ENCODE data around the gene SEPTIN3. TPM values are rescaled to one million over a fixed set of nuclear protein-coding genes. Genes with fewer than 3 reads are reported as not detected.

The SEPTIN3 gene
- total RNA-seq, 1 donor from 2014 or later: 8.8 TPM

DNA sequence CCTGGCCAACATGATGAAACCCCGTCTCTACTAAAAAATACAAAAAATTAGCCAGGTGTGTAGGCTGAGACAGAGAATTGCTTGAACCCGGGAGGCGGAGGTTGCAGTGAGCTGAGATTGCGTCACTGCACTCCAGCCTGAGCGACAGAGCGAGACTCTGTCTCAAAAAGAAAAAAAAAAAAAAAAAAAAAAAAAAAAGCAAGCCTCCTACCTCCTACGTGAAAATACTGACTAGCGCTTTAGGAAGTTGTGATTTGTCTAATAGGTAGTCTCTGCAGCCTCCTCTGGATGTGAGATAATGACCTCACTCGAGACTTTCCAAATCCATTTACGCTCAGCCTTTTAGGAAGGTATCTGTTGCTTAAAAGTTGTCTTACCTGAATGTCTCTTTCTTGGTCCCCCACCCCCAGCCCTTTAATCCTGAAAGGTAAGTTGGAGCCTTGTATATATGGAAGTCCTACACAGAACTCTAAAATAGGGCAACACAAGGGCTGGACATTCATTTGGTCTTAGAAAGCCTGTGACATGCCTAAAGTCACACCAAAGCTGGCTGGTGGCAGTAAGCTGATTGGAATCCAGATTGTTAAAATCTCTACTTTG, 5.5 kb downstream of the SEPTIN3 start:
- peak overlapping the region; percentile 60 for H3K4me3 Mint-ChIP-seq
- DNase-seq (ENCODE audit: low spot score in 2 of 2, unreplicated experiment in 2 of 2): no peak
- no peaks in the 10 kb centered on the region for H3K36me3 Mint-ChIP-seq
- H3K9me3 Mint-ChIP-seq: no peaks in the 10 kb centered on the region
- H3K27ac Mint-ChIP-seq: no peak overlapping the region
- peaks cover 73% of the 10 kb centered on the region for H3K27me3 Mint-ChIP-seq (ENCODE audit: low read depth)
- peaks cover 9% of the 10 kb centered on the region for H3K4me1 Mint-ChIP-seq
- TF ChIP-seq, protein P1, sequence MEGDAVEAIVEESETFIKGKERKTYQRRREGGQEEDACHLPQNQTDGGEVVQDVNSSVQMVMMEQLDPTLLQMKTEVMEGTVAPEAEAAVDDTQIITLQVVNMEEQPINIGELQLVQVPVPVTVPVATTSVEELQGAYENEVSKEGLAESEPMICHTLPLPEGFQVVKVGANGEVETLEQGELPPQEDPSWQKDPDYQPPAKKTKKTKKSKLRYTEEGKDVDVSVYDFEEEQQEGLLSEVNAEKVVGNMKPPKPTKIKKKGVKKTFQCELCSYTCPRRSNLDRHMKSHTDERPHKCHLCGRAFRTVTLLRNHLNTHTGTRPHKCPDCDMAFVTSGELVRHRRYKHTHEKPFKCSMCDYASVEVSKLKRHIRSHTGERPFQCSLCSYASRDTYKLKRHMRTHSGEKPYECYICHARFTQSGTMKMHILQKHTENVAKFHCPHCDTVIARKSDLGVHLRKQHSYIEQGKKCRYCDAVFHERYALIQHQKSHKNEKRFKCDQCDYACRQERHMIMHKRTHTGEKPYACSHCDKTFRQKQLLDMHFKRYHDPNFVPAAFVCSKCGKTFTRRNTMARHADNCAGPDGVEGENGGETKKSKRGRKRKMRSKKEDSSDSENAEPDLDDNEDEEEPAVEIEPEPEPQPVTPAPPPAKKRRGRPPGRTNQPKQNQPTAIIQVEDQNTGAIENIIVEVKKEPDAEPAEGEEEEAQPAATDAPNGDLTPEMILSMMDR (IDR thresholded peaks at IDR 0.05; ENCODE audit: unreplicated experiment): no peak

DNA sequence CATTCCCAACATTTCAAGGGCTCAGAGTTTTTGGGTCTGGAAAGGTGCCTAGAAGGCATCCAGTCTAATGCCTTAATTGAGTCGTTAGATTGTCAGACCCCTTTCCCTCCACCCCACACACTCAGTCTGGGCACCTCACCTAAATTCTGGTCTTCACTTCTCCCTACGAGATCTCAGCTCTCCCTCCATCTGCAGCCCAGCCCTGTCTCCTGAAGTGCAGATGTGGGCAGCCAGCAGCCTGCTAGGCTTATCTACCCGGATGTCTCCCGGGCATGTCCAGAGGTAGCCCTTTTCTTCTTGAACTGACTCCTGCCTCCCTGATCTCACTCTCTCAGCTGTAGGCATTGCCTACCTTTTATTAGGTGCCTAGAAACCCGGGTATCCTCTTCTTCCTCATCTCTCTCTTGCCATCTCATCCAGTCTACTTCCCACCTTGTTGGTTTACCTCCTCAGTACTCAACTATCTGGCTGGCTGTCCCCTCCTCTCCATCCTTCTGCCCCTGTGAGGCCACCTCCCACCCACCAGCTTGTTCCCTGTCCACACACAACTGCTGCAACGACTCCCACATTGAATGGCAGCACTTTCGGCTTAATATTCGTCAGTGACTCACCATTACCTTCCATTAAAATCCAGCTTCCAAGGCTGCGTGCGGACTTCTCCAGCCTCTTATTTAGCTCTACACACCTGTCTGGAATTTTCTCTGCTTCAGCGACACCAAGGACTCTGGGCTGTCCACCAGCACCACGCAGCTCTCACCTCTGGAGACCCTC, 6.2 kb downstream of the SEPTIN3 start:
- Mint-ChIP-seq H3K4me1 (peaks cover 9% of the 10 kb centered on the region), H3K36me3 (no peaks in the 10 kb centered on the region), H3K27ac (no peak overlapping the region), H3K9me3 (no peaks in the 10 kb centered on the region), H3K4me3 (peak overlapping the region; percentile 60), H3K27me3 (ENCODE audit: low read depth) (peaks cover 71% of the 10 kb centered on the region)
- TF ChIP-seq, protein P1 (IDR thresholded peaks at IDR 0.05; ENCODE audit: unreplicated experiment): no peak
- no peak for DNase-seq (ENCODE audit: low spot score in 2 of 2, unreplicated experiment in 2 of 2)

GRCh38 chr22:41976070-41976901, 7.0 kb downstream of the SEPTIN3 start:
- peak; percentile 45 to 57 for DNase-seq (ENCODE audit: low spot score in 2 of 2, unreplicated experiment in 2 of 2)

DNA sequence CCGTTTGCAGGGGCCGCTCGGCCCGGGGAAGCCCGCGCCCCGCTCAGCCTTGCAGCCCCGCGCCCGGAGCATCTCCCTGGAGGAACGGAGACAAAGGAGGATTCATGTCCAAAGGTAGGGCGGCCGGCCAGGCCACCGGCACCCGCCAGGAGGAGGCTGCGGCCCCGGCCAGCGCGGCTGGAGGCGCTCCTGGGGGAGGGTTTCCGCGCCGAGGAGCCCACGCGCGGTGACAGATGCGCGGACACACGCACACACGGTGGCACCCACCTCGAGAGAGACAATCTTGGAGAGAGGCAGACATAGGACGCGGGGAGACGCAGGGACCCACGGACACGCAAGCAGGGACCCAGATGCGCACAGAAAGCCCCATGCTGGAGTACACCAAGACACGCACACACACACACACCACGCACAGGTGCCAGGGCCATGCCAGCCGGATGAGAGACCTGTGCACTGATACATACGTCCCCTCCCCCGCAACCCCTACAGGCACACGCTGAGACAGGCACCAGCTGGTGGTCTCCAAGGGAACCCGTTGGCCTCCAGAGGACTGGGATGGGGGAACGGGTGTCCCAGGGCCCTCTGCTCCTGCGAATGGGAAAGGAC, 7.8 kb downstream of the SEPTIN3 start:
- DNase-seq (ENCODE audit: low spot score in 2 of 2, unreplicated experiment in 2 of 2): no peak
- Mint-ChIP-seq H3K4me3 (peak overlapping the region; percentile 59), H3K27me3 (ENCODE audit: low read depth) (peaks cover 64% of the 10 kb centered on the region), H3K27ac (no peak overlapping the region), H3K4me1 (peaks cover 9% of the 10 kb centered on the region), H3K9me3 (no peaks in the 10 kb centered on the region), H3K36me3 (no peaks in the 10 kb centered on the region)
- TF ChIP-seq, protein P1 (IDR thresholded peaks at IDR 0.05; ENCODE audit: unreplicated experiment): no peak

More at GRCh38 chr22:41976070-41976901, 7.0 kb downstream of the SEPTIN3 start:
- H3K27ac Mint-ChIP-seq: no peak overlapping the region
- H3K27me3 Mint-ChIP-seq (ENCODE audit: low read depth): peaks cover 66% of the 10 kb centered on the region
- peaks cover 9% of the 10 kb centered on the region for H3K4me1 Mint-ChIP-seq
- H3K4me3 Mint-ChIP-seq: peak overlapping the region; percentile 60
- H3K36me3 Mint-ChIP-seq: no peaks in the 10 kb centered on the region
- TF ChIP-seq, protein P1 (IDR thresholded peaks at IDR 0.05; ENCODE audit: unreplicated experiment): no peak
- H3K9me3 Mint-ChIP-seq: no peaks in the 10 kb centered on the region

DNA sequence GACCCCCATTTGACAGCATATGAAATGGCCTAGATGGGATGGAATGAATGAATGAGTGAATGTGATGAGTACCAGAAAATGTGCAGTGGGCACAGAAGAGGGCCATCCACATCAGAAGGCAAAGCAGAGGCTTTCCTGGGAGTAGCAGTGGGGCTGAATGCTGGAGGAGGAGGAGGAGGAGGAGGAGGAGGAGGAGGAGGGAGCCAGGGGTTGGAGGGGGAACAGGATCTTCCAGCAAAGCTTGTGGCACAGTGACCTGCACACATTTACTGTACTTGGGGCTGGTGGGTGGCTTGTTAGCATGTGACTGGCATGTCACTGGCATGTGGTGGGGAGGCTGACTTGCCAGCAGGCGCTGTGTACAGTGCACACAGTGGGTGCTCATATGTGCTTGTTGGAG, 9.5 kb downstream of the SEPTIN3 start:
- H3K27ac Mint-ChIP-seq: no peak overlapping the region
- H3K4me1 Mint-ChIP-seq: peaks cover 9% of the 10 kb centered on the region
- H3K9me3 Mint-ChIP-seq: no peaks in the 10 kb centered on the region
- peaks cover 53% of the 10 kb centered on the region for H3K27me3 Mint-ChIP-seq (ENCODE audit: low read depth)
- H3K4me3 Mint-ChIP-seq: no peak overlapping the region
- no peaks in the 10 kb centered on the region for H3K36me3 Mint-ChIP-seq
- TF ChIP-seq, protein P1 (IDR thresholded peaks at IDR 0.05; ENCODE audit: unreplicated experiment): no peak
- no peak for DNase-seq (ENCODE audit: low spot score in 2 of 2, unreplicated experiment in 2 of 2)
